Measurements from ENCODE around the gene IQSEC1. TPM values are rescaled to one million over a fixed set of nuclear protein-coding genes. Genes with fewer than 3 reads are reported as not detected.

Gene IQSEC1
- total and polyA plus RNA-seq, 9 of the 15 experiments (the other 6 are each of a cell fraction or from before 2014, with no cell fraction given) = 0.56 to 39.0 (median 6.8) TPM

- TF ChIP-seq, protein P1, sequence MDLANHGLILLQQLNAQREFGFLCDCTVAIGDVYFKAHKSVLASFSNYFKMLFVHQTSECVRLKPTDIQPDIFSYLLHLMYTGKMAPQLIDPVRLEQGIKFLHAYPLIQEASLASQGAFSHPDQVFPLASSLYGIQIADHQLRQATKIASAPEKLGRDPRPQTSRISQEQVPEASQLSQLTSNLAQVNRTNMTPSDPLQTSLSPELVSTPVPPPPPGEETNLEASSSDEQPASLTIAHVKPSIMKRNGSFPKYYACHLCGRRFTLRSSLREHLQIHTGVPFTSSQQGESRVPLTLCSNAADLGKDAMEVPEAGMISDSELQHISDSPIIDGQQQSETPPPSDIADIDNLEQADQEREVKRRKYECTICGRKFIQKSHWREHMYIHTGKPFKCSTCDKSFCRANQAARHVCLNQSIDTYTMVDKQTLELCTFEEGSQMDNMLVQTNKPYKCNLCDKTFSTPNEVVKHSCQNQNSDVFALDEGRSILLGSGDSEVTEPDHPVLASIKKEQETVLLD (IDR thresholded peaks at IDR 0.05) = no peak
- TF ChIP-seq TBP (optimal IDR thresholded peaks at IDR 0.05; ENCODE audit: low read depth, low read length) = no peak
- no peak for TF ChIP-seq KAT7 (CRISPR knock-in tag; IDR thresholded peaks at IDR 0.05; ENCODE audit: borderline replicate concordance)
- TF ChIP-seq, protein P2, sequence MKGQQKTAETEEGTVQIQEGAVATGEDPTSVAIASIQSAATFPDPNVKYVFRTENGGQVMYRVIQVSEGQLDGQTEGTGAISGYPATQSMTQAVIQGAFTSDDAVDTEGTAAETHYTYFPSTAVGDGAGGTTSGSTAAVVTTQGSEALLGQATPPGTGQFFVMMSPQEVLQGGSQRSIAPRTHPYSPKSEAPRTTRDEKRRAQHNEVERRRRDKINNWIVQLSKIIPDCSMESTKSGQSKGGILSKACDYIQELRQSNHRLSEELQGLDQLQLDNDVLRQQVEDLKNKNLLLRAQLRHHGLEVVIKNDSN (CRISPR knock-in tag; IDR thresholded peaks at IDR 0.05) = peak; percentile 50
- TF ChIP-seq ARNT (IDR thresholded peaks at IDR 0.05) = no peak
- no peak for TF ChIP-seq RNF2 (IDR thresholded peaks at IDR 0.05)
- no peak for TF ChIP-seq ZNF584 (CRISPR knock-in tag; IDR thresholded peaks at IDR 0.05; ENCODE audit: low read depth)
- peak; percentile 35 to 80; a peak in 2 of 4 replicates for TF ChIP-seq FOXA3 (CRISPR knock-in tag; conservative IDR thresholded peaks at IDR 0.05 in 1 of 2, IDR thresholded peaks at IDR 0.05 in 1 of 2)
- TF ChIP-seq, protein P3, sequence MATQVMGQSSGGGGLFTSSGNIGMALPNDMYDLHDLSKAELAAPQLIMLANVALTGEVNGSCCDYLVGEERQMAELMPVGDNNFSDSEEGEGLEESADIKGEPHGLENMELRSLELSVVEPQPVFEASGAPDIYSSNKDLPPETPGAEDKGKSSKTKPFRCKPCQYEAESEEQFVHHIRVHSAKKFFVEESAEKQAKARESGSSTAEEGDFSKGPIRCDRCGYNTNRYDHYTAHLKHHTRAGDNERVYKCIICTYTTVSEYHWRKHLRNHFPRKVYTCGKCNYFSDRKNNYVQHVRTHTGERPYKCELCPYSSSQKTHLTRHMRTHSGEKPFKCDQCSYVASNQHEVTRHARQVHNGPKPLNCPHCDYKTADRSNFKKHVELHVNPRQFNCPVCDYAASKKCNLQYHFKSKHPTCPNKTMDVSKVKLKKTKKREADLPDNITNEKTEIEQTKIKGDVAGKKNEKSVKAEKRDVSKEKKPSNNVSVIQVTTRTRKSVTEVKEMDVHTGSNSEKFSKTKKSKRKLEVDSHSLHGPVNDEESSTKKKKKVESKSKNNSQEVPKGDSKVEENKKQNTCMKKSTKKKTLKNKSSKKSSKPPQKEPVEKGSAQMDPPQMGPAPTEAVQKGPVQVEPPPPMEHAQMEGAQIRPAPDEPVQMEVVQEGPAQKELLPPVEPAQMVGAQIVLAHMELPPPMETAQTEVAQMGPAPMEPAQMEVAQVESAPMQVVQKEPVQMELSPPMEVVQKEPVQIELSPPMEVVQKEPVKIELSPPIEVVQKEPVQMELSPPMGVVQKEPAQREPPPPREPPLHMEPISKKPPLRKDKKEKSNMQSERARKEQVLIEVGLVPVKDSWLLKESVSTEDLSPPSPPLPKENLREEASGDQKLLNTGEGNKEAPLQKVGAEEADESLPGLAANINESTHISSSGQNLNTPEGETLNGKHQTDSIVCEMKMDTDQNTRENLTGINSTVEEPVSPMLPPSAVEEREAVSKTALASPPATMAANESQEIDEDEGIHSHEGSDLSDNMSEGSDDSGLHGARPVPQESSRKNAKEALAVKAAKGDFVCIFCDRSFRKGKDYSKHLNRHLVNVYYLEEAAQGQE (IDR thresholded peaks at IDR 0.05; ENCODE audit: borderline replicate concordance) = peak; percentile 89
- TF ChIP-seq, protein P3 (CRISPR knock-in tag; IDR thresholded peaks at IDR 0.05; ENCODE audit: low read depth) = 0 out of 2 replicates have a peak, but pooled peaks have one; percentile 62
- no peak for TF ChIP-seq NR0B1 (IDR thresholded peaks at IDR 0.05; ENCODE audit: partially characterized antibody)
- TF ChIP-seq POLR2AphosphoS2 (IDR thresholded peaks at IDR 0.05; ENCODE audit: low read length) = no peak
- no peak for TF ChIP-seq PYGO2 (tag; IDR thresholded peaks at IDR 0.05)
- TF ChIP-seq CBX1 (IDR thresholded peaks at IDR 0.05; ENCODE audit: low read depth) = no peak
- peak; percentile 38; the same call in 1 of the 2 replicates for TF ChIP-seq HIVEP1 (CRISPR knock-in tag; IDR thresholded peaks at IDR 0.05)
Measured at GRCh38 chr3:12984023-12984823, 89.0 kb downstream of the IQSEC1 start (continued).
